K562 (cell line): ENCODE results near the gene SRPK3. TPM values are rescaled to one million over a fixed set of nuclear protein-coding genes. Genes with fewer than 3 reads are reported as not detected.

Source experiments
- ATAC-seq: fragments of 200-7000 bp; cut with Tn5 transposase; 3 replicates; pipeline ENCODE4 v1.9.1; 2020; ENCODE audit warnings: moderate library complexity
- BruUV-seq: library from RNA; stranded (reverse); fragments of 400-500 nt; replicated peaks from 2 replicates; lab custom pipeline; 2021; lab: Mats Ljungman, UMichigan
- CTCF ChIA-PET: fragments of 300-600 bp; formaldehyde crosslinking; extraction: SDS; loops from one replicate; lab custom pipeline; 2021; ENCODE audit warnings: low intra/inter-chr PET ratio; lab: Yijun Ruan, JAX
- POLR2A ChIA-PET: fragments of 300-600, 350-650 bp; sonication (Branson Sonifier 250); formaldehyde crosslinking; extraction: SDS; loops from one replicate; lab custom pipeline; 2021; ENCODE audit warnings: antibody characterized with exemption, inconsistent platforms; lab: Yijun Ruan, JAX
- DNase-seq, 4 experiments: peaks; one replicate each; pipeline versions ENCODE4 v3.0.0 to v3.0.0-alpha.2; 2011 to 2018; ENCODE audit warnings: low spot score in 3 of 4, mixed read lengths in 3 of 4; ENCODE audit errors: extremely low read depth in 1 of 4
- FAIRE-seq: peaks from 2 replicates; lab custom pipeline; 2011; peaks lifted over from hg19 to GRCh38; lab: Jason Lieb, UNC
- H2AFZ ChIP-seq: 2 replicates; pipeline ENCODE4 v1.6.0; 2011; ENCODE audit warnings: low read depth, low read length, control low read depth, inconsistent platforms
- H3K27ac ChIP-seq: fragments of 200-600 bp; 3 replicates; pipeline ENCODE4 v1.8.0; 2011; ENCODE audit warnings: low read depth, mild to moderate bottlenecking, control low read depth, inconsistent platforms, low read length, moderate library complexity, mixed read lengths; ENCODE audit errors: extremely low read depth
- H3K27me3 ChIP-seq, 2 experiments: fragments of 300-600 bp in 1 of 2; 2 replicates in 1 of 2; 3 replicates in 1 of 2; pipeline versions ENCODE4 v1.6.0 to v1.8.0; 2011; ENCODE audit warnings: inconsistent platforms in 2 of 2, low read length in 2 of 2, mild to moderate bottlenecking in 1 of 2, mixed read lengths in 1 of 2, moderate library complexity in 1 of 2; ENCODE audit not compliant: control insufficient read depth in 2 of 2, insufficient read depth in 2 of 2
- H3K36me3 ChIP-seq: fragments of 300-600 bp; 3 replicates; pipeline ENCODE4 v1.8.0; 2011; ENCODE audit warnings: mild to moderate bottlenecking, low read length, inconsistent platforms; ENCODE audit not compliant: control insufficient read depth, insufficient read depth
- H3K4me1 ChIP-seq, 2 experiments: fragments of 200-600 bp in 1 of 2; replicated peaks in 1 of 2; 2 replicates in 1 of 2; 3 replicates in 1 of 2; pipeline versions ENCODE4 v1.5.1 to v1.8.0; 2011; ENCODE audit warnings: inconsistent platforms in 2 of 2, low read length in 2 of 2, mild to moderate bottlenecking in 1 of 2, mixed read lengths in 1 of 2, moderate library complexity in 1 of 2; ENCODE audit not compliant: control insufficient read depth in 2 of 2, insufficient read depth in 2 of 2
- H3K4me2 ChIP-seq: 2 replicates; pipeline ENCODE4 v1.6.1; 2011; ENCODE audit warnings: low read length, control low read depth, inconsistent platforms, mixed read lengths; ENCODE audit not compliant: insufficient read depth
- H3K4me3 ChIP-seq: fragments of 200-600 bp; sonication (generic), shearing (Covaris generic); 2 replicates; pipeline ENCODE4 v1.5.1; 2016; ENCODE audit warnings: control low read depth, inconsistent platforms
- H3K79me2 ChIP-seq: fragments of 200-600 bp; 3 replicates; pipeline ENCODE4 v1.8.0; 2011; ENCODE audit warnings: low read length, inconsistent platforms; ENCODE audit not compliant: control insufficient read depth, insufficient read depth
- H3K9ac ChIP-seq, 2 experiments: 2 replicates each; pipeline versions ENCODE4 v1.6.0 to v1.6.1; 2011; ENCODE audit warnings: low read depth in 2 of 2, low read length in 2 of 2, control low read depth in 1 of 2, inconsistent platforms in 1 of 2, mild to moderate bottlenecking in 1 of 2, mixed read lengths in 1 of 2; ENCODE audit not compliant: insufficient read depth in 1 of 2
- H3K9me1 ChIP-seq: one replicate; pipeline ENCODE4 v1.6.0; 2011; ENCODE audit warnings: inconsistent platforms, mild to moderate bottlenecking, low read length, moderate library complexity; ENCODE audit not compliant: control insufficient read depth, insufficient read depth
- H3K9me3 ChIP-seq: replicated peaks from 2 replicates; pipeline ENCODE4 v1.5.1; 2011; ENCODE audit warnings: low read depth, low read length, inconsistent platforms; ENCODE audit not compliant: control insufficient read depth, insufficient read depth
- H4K20me1 ChIP-seq: replicated peaks from 2 replicates; pipeline ENCODE4 v1.6.1; 2011; ENCODE audit warnings: low read length, inconsistent platforms, mixed read lengths; ENCODE audit not compliant: control insufficient read depth, insufficient read depth
- BCOR ChIP-seq: fragments of 450-650 bp; IDR thresholded peaks from 2 replicates; pipeline ENCODE4 v1.6.1; 2016
- NUFIP1 ChIP-seq: fragments of 450-650 bp; IDR thresholded peaks from 2 replicates; pipeline ENCODE4 v1.6.1; 2018; ENCODE audit not compliant: partially characterized antibody
- SMC3 ChIP-seq: conservative IDR thresholded peaks from 2 replicates; pipeline ENCODE4 v1.6.1; 2011; ENCODE audit warnings: low read depth, low read length, improper control_type of control experiment; ENCODE audit not compliant: insufficient read depth
- ZBTB9 ChIP-seq: fragments of 450-650 bp; formaldehyde crosslinking; IDR thresholded peaks from 2 replicates; pipeline ENCODE4 v1.4.0; 2020; ENCODE audit warnings: mild to moderate bottlenecking, moderate library complexity
- ZNF146 ChIP-seq: IDR thresholded peaks from one replicate; pipeline ENCODE4 v1.6.1; 2018; ENCODE audit warnings: missing compliant biosample characterization; ENCODE audit not compliant: unreplicated experiment
- ZNF24 ChIP-seq: fragments of 450-650 bp; IDR thresholded peaks from 2 replicates; pipeline ENCODE4 v1.6.1; 2016
- WGBS: fragments of 100-300 bp; shearing (Covaris generic); methylation state at CpG from one replicate; pipeline ENCODE4 v1.1.6; 2016; ENCODE audit warnings: low coverage, mixed read lengths; ENCODE audit not compliant: insufficient coverage; ENCODE audit errors: missing lambda C conversion rate; 5-methylcytosine and 5-hydroxymethylcytosine counted together
- in situ Hi-C: fragments of 300-500 bp; cut with MboI; formaldehyde crosslinking; loops from 4 replicates; pipeline ENCODE4 v1.15.0; 2018; ENCODE audit warnings: inconsistent platforms, mixed read lengths
- intact Hi-C: fragments of 100-400 bp; cut with micrococcal nuclease; formaldehyde crosslinking; loops from 2 replicates; pipeline ENCODE4 v1.14.2; 2022
- polyA plus RNA-seq, 8 experiments: library from polyadenylated mRNA; depleted of rRNA in 4 of 8; stranded (reverse) in 5 of 8; unstranded in 3 of 8; fragments of >200 nt; fragmentation: Nextera tagmentation in 2 of 8; fragmentation: Illumina TruSeq in 1 of 8; extraction: Ambion mirVana in 2 of 8; extraction: Trizol in 1 of 8; gene quantifications; 2 replicates each; pipeline versions ENCODE4 v1.2.1 to v1.2.3, GENCODE V29; 2011 to 2014; ENCODE audit warnings: inconsistent platforms in 1 of 8, missing spikeins in 1 of 8
- total RNA-seq, 7 experiments: library from RNA; depleted of rRNA in 6 of 7; stranded (reverse); fragments of >200 nt in 6 of 7; fragmentation: Illumina TruSeq in 2 of 7; extraction: Trizol in 2 of 7; gene quantifications; 2 replicates each; pipeline versions ENCODE4 v1.2.1 to v1.2.3, GENCODE V29; 2011 to 2021; ENCODE audit warnings: low replicate concordance in 1 of 7

The SRPK3 gene
- total and polyA plus RNA-seq, 9 of the 15 experiments (the other 6 are each of a cell fraction or from before 2014, with no cell fraction given), result 0.01 to 0.09 (median 0.04) TPM; not detected in 2

- H4K20me1 ChIP-seq, result no peaks in the 10 kb centered on the region
- ATAC-seq, result no peak
- H3K36me3 ChIP-seq, result no peaks in the 10 kb centered on the region; the same call in 2 of the 3 replicates
- H3K9me3 ChIP-seq, result 0 out of 2 replicates have a peak, but pooled peaks cover 2% of the 10 kb centered on the region
- no TSS peak for BruUV-seq
- H2AFZ ChIP-seq, result no peak overlapping the region
- H3K9me1 ChIP-seq, result no peaks in the 10 kb centered on the region
- H3K27ac ChIP-seq, result no peak overlapping the region
- H3K4me2 ChIP-seq, result no peak overlapping the region; the same call in 1 of the 2 replicates
- TF ChIP-seq ZNF146 (CRISPR knock-in tag), result peak; percentile 92
- TF ChIP-seq NUFIP1, result no peak
- TF ChIP-seq ZBTB9 (CRISPR knock-in tag), result no peak
- TF ChIP-seq ZNF24, result peak; percentile 46; the same call in 1 of the 2 replicates
- 0 out of 2 replicates have a peak, but pooled peaks have one; percentile 49 for TF ChIP-seq BCOR
- TF ChIP-seq SMC3, result no peak
- ChIA-PET CTCF (interaction anchor here (0.6 kb wide), 1 partner anchor 284 kb away, joined by 3 read pairs; no protein-coding TSS in a partner anchor), POLR2A (no interaction called here)
- no peak for DNase-seq
- H3K4me1 ChIP-seq, result peaks cover 8 to 35% of the 10 kb centered on the region in 2 experiments; a peak in 4 of 5 replicates
- no peaks in the 10 kb centered on the region for H3K27me3 ChIP-seq
- WGBS, result 68% methylated on average over 2 of the region's 2 CpGs
- in situ Hi-C loops (no loop called here), intact Hi-C loops (no loop called here)
- H3K4me3 ChIP-seq, result no peak overlapping the region
- no peaks in the 10 kb centered on the region for H3K79me2 ChIP-seq
- no peak overlapping the region for H3K9ac ChIP-seq
- FAIRE-seq, result no peak
Measured at GRCh38 chrX:153734871-153735270, 46.0 kb upstream of the SRPK3 start.
